GM21423 (cell line): ENCODE measurements around the gene ADAM11.
"Not testable (repeated sequence)": the region's sequence is repeated elsewhere in the genome, so short reads cannot be mapped to it uniquely, and the experiment has no call there.

Experiments used
- ATAC-seq: cut with Tn5 transposase; IDR thresholded peaks from one replicate; pipeline ENCODE4 v1.9.1; 2021; ENCODE audit warnings: mild to moderate bottlenecking, moderate library complexity; ENCODE audit not compliant: unreplicated experiment

The ADAM11 gene, protein sequence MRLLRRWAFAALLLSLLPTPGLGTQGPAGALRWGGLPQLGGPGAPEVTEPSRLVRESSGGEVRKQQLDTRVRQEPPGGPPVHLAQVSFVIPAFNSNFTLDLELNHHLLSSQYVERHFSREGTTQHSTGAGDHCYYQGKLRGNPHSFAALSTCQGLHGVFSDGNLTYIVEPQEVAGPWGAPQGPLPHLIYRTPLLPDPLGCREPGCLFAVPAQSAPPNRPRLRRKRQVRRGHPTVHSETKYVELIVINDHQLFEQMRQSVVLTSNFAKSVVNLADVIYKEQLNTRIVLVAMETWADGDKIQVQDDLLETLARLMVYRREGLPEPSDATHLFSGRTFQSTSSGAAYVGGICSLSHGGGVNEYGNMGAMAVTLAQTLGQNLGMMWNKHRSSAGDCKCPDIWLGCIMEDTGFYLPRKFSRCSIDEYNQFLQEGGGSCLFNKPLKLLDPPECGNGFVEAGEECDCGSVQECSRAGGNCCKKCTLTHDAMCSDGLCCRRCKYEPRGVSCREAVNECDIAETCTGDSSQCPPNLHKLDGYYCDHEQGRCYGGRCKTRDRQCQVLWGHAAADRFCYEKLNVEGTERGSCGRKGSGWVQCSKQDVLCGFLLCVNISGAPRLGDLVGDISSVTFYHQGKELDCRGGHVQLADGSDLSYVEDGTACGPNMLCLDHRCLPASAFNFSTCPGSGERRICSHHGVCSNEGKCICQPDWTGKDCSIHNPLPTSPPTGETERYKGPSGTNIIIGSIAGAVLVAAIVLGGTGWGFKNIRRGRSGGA

DNA sequence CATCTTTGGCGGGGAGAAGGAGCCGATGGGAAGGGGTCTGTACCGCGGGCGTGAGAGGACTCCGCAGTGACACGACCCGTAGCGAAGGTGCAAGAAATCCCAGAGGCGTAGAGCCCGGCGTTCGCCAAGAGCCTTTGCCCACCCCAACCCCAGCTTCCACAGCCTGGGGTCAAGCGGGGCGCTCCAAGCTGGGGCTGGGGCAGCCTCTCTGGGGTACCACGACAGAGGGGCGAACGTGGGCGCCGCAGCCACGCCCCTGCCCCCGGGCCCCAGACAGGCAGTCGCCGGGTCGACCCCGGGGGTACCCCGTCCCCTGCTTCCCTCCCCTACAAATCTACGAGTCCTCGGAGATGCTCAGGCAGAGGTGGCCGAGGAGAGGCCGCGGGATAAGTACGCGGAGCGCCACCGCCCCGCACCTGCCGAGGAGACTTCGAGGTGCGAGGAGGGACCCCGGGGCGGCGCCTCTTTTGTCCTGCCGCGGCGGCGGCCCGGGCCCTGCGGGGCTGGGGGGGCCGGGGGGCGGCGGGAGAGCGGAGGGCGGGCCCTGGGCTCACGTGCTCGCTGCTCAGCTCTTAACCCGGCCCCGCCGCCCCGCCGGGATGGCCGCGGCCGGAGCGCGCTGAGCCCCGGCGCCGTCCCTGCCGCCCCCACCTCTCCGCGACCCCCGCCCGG is at the start of gene ADAM11:
Gene ADAM11, plus strand, starts transcription at position 575 of the 672 bp plus-strand sequence. CDS start 212 bp downstream, outside the sequence.
- no peak for ATAC-seq

DNA sequence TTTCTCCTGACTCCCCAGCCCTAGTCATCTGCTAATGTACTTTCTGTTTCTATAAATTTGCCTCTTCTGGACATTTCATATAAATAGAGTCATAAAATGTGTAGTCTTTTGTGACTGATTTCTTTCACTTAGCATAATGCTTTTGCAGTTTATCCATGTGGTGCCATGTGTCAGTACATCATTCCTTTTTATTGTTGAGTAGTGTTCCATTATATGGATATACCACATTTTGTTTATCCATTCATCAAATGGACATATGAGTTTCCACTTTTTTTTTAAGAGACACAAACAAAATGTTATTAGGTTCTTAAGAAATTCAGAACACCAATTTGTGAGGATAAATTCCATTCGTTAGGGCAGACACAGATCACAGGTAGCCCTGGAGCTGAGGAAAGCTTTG is 39.3 kb upstream of the ADAM11 start:
- ATAC-seq, result no peak

DNA sequence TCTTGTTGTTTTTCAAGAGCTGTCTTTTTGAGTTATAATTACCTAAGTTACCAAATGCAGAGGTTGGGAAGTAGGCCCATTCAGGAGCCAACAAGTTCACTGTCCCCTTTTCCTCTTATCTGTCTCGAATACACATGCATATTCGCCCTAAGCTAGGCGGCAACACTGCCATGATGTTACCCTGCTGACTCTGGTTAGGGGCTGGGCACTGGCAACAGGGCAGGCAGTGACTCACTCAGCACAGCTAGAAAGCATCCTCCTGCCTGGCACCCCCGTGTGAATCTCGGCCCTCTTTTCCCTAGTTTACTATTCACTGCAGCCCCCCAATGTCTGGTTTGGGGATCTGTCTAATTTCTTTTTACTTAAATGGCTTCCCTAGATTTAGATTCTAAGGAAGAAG is 36.5 kb upstream of the ADAM11 start:
- no peak for ATAC-seq

DNA sequence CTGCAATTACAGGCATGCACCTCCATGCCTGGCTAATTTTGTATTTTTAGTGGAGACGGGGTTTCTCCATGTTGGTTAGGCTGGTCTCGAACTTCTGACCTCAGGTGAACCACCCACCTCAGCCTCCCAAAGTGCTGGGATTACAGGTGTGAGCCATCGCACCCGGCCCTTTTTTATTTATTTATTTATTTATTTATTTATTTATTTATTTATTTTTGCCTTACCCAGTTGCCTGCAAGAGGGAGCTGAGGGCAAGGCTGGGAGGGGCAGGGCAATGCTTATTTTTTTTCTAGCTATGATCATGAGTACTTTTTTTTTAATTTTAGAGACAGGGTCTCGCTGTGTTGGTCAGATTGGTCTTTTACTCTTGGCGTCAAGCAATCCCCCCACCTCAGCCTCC is 32.7 kb upstream of the ADAM11 start:
- not testable (repeated sequence) for ATAC-seq

DNA sequence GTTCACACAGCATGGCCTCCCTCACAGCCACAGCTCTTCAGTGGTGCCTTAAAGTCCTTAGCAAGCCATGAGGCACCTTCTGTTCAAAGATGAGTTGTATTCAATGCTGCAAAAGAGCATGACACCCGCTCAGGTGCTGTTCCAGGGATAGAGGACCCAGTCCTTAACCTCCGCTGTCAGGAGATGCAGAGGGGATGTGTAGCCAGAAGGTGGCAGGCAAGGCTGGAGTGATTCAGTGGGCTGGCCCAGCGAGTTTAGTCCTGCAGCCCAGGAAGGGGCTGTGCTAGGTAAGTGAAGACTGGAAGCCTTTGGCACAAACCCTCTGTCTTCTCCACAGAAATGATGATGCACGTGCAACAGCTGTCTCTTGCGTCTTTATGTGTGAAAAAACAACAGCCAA is 25.0 kb upstream of the ADAM11 start:
- ATAC-seq, result no peak

DNA sequence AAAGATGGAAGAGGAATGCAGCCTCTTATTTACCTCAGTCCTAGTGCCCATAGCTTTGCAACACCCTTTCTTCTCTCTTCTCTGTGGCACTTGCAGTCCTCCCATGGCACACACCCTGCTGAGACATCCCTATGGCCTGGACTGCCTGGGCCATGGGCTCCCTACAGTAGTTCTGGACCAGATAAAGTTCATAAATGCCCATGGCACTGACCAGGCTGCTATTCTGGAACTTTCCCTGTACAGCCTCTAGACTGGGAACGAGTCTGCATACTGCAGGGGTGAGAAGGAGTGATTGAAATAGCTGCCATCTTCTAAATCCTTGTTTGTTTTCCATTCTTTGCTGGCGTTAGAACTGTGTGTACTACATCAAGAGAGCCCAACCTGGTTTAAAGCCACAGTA is 24.5 kb upstream of the ADAM11 start:
- no peak for ATAC-seq

DNA sequence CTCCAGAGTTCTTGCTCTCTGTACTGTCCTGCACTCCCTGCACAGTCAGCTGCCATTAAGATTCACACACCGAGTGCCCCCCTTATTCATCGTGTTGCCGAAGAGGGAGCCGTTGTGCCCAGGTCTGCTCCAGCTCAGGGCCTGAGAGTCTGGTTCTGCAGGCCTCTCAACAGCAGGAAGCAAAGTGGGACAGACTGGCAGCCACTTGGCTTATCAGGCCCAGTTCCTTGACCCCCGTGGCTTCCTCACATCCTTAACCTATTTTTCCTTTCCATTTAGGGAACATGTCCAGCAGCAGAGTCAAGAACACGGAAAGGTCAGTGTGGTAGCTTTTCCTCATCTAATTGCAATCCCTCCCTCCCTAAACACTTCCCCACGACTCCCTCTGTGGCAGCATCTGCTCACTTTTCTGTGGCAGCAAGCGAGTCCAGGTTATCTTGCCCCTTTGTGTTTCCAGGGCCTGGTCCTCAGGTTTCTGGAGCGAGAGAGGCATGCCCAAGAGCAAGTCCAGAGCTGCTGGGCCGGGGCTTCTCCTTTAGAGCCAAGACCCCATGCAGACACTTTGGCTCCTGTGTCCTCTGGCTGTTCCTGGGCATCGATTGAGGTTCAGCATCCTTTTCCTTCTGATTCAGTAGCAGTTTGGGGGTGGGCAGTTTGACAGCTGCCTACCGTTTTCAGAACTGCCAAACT is 22.1 kb upstream of the ADAM11 start:
- ATAC-seq, result no peak

DNA sequence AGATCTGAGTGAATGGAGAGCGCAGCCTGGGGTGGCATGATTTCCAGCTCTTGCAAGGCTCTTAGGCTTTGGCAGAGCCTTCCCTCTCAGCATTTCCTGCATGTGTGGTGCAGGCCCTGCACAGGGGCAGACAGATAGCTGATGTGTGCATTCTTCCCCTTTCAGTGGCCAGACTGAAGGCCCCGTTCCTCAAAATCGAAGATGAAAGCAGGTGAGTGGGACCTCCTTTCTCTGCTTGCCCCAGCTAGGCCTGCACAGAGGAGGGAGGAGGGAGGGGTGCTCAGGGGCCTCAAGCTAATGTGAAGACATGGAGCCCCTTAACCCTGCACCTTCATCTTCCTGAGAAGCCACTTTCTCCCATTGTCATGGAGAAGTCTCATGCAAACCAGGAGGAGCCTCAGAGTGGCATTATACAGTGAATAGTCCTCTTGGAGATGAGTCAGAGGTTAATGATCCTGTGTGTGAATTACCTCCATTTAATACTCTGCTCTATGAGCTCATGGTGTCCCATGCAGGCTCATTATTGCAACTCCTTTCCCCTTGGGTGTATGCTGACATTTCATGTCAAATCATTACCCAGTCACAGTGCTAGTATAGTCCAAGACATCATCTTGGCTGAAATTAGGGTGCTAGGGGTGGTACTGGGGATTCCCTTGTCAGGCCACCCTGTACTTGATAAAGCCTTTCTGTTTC is 20.4 kb upstream of the ADAM11 start:
- no peak for ATAC-seq

DNA sequence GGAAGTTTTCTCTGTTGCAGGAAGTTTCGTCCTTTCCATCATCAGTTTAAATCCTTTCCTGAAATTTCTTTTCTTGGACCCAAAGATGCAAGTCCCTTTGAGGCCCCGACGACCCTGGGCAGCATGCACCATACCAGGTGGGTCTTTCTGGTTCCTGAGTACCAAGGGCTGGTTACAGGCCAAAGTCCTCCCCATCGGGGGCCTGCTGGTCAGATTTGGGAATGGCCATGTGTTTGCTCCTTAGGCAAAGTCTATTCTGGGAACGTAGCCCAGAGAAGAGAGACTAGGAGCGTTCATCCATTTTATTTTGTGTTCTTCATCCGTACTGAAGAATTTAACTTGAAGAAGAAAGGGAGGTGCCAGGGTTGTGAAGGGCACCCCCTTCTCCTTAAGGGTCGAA is 17.5 kb upstream of the ADAM11 start:
- no peak for ATAC-seq

DNA sequence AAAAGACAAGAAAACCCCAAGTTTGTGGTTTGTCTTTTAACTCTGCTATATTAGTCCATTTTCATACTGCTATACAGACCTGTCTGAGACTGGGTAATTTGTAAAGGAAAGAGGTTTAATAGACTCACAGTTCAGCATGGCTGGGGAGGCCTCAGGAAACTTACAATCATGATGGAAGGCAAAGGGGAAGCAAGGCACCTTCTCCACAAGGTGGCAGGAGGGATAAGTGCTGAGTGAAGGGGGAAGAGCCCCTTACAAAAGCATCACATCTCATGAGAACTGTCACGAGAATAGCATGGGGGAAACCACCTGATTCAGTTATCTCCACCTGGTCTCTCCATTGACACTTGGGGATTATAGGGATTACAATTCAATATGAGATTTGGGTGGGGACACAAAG is 13.5 kb upstream of the ADAM11 start:
- no peak for ATAC-seq

DNA sequence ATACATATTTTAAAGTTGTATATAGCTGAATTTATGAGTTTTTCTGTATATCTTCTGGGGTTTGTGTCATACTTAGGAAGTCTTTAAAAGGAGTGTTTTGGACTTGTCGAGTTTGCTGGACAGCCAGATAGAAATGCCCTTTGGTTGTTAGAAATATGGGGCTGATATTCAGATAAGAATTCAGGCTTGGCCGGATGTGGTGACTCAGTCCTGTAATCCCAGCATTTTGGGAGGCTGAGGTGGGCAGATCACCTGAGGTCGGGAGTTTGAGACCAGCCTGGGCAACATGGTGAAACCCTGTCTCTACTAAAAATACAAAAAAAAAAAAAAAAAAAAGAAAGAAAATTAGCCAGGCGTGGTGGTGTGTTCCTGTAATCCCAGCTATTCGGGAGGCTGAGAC is 13.1 kb upstream of the ADAM11 start:
- not testable (repeated sequence) for ATAC-seq

DNA sequence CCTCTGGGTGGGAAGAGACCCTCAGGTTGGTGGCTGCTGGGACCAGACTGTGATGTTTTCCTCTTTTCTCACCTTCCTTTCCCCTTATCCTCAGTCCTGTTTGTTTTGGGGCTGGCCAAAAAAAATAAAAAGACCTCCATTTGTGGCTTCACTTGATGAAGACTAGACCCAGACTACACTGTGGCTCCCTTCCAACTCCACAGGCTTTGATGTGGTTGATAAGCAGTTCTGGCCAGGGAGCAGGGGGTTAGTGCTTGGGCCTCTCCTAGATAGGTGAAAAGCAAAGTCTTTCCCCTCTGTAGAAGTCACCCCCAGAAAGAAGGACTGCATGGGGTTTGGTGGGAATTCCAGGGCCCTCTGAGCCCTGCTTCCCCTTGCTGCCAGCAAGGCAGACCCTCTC is 11.2 kb upstream of the ADAM11 start:
- no peak for ATAC-seq

DNA sequence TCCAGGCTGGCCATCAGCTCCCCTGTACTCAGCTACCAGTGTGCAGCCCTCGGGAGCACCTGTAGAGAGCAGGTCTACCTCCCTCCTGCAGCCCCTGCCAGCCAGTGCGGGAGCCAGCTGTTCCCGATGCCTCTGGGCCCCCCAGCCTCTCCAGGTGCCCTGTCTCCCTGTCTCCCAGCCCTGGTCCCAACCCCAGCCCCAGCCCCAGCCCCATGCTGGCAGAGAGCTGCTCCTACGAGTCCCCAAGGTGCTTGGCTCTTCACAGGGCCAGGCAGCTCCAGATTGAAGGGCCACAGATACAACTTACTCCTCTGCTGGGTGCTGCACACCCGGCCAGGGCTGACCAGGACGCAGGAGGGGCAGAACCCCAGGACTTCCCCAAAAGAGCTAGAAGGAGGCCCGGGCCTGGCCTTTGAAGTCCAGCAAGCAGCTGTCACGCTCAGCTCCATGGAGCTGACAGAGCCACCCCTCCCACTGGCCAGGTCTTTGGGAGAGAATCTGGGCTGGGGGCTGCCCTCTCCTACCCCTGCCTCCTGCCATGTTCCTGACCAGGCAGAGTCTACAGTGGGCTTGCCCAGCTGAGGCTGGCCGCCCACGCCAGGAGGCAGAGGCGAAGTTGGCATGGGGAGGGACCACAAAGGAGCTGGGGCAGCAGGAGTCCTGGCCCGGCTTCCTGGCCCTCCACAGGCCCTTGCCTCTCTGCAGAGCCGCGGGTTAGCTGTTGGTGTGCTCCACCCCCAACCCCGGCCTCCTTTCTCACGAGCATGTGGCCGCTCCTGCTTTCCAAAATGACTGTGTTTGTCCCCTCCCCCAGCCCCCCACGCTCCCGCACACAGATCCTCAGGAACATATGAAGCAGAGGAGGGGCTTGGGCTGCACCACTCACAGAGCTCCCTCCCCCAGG is 9.5 kb upstream of the ADAM11 start:
- no peak for ATAC-seq

DNA sequence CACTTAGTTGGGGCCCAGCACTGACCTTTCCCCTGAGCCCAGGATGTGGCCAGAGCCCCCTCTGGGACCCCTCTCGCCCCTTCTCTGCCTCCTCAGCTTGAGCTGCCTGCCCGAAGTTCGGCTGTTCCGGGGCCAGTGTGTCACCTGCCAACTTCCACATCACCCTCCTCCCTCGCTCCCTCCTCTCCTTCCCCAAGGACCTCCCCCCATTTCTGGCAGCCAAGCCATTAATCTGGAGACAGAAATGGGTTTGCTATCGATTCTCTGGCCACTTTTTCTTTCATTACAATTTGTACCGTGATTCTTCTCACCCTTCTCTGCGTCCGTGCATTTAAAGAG is 8.8 kb upstream of the ADAM11 start:
- no peak for ATAC-seq

DNA sequence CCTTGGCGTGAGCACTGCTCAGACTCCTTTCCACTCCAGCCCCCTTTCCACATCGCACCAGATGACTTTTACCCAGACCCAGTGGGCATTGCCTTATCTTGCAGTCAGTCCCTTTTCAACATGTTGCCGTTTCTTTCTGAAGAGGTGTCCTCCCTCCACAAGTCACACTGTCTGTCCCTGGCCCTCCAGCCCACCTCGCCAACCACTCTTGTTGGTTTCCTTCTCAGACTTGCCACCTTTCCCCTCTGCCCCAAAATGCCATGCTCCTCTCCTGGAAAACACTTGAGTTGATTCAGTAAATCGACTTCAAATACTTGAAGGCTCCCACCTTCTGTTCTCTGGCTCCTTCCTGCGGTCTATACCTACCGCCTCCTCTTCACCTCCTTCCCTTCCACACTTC is 7.5 kb upstream of the ADAM11 start:
- ATAC-seq, result no peak

DNA sequence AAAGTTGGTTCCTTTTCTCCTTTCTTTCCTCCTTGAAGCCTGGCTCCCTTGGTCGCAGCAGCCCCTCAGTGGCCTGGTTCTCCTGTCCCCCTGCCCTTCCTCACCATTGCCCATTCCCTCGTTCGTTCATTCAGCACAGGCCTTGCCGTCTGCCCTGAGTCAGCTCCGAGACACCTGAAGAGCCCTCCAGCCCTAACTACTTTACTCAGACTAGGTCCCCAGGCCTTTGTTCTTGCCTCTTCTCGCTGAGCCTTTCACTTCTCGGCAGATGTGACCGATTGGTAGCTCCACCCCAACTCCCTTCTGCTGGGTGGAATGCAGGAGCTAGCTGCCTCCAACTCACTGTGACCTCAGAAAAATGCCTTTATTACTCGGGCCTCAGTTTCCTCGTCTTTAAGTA is 7.0 kb upstream of the ADAM11 start:
- no peak for ATAC-seq

DNA sequence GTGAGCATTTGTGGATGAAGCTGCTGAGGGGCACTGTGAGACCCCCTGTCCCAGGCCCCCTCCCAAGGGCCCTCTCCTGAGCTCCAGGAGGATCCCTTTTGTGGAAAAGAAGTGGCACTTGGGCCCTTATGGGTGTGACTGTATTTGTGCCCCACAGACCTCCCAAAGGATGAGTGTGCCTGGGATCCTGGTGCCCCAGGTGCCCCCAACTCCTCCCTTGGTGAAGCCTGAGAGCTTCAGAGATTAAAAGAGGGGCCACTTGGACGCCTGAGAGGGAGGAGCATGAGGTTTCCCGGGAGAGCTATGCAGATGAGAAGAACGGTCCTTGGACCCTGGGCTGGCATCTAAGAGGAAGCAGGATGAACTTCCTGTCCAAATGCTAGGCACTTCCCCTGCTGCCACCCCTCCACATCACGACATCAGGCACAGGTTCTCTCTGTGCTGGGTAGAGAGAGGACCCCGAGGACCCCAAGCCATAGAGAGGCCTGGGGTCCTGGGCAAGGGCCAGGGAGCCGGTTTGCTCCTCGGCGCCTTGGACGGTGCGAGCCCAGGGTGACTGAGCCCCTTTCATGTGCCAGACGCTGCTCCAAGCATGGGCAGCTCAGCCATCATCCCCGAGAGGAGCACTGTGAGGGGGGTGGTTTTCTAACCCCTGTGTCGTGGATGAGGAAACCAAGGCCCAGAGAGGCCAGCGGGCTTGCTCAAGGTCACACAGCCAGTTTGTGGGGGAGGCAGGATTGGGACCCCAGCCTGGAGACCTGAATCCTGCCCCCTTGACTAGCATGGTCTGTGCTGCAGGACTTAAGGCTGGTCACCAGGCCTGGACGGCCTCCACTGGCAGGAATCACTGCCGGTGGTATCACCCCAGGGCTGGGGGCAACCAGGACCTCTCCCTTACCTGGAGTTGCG is 5.6 kb upstream of the ADAM11 start:
- no peak for ATAC-seq

DNA sequence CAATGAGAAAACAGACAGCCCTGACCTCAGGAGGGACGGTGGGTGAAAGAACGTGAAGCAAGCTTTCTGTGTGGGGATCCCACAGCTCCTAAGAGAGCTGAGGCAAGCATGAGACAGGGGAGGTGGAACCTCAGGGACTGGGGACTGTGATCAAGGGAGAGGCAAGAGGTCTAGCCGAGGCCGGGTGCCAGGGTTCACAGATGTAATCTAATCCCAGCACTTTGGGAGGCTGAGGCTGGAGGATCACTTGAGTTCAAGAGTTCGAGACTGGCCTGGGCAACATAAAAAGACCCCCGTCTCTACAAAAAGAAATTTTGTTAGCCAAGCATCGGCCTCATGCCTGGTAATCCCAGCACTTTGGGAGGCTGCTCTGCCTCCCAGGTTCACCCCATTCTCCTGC is 4.5 kb upstream of the ADAM11 start:
- no peak for ATAC-seq

DNA sequence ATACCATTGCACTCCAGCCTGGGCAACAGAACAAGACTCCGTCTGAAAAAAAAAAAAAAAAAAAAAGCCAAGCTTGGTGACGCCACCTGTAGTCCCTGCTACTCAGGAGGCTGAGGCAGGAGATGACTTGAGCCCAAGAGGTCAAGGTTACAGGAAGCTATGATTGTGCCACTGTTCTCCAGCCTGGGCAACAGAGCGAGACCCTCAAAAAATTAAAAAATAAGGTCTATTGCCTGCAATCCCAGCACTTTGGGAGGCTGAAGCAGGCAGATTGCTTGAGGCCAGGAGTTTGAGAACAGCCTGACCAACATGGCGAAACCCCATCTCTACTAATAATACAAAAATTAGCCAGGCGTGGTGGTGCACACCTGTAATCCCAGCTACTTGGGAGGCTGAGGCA is 3.6 kb upstream of the ADAM11 start:
- not testable (repeated sequence) for ATAC-seq
